HAP-1 (cell line): ENCODE measurements around the gene ACAD9.
"Not testable (repeated sequence)": the region's sequence is repeated elsewhere in the genome, so short reads cannot be mapped to it uniquely, and the experiment has no call there.

Experiments used
- DNase-seq, 2 experiments: peaks; one replicate each; pipeline ENCODE4 v3.0.0-alpha.2; 2016 to 2020; ENCODE audit warnings: low spot score in 2 of 2
- H3K27me3 ChIP-seq: fragments of 250-450 bp; sonication (Bioruptor Pico); 2 replicates; pipeline ENCODE4 v1.5.1; 2020; ENCODE audit warnings: low read depth, mild to moderate bottlenecking, moderate library complexity
- H3K36me3 ChIP-seq: fragments of 250-450 bp; sonication (Bioruptor Pico); replicated peaks from 2 replicates; pipeline ENCODE4 v1.5.1; 2020; ENCODE audit warnings: mild to moderate bottlenecking
- H3K4me1 ChIP-seq: fragments of 250-450 bp; sonication (Bioruptor Pico); 2 replicates; pipeline ENCODE4 v1.5.1; 2020; ENCODE audit warnings: mild to moderate bottlenecking
- H3K4me3 ChIP-seq: fragments of 250-450 bp; sonication (Bioruptor Pico); 2 replicates; pipeline ENCODE4 v1.5.1; 2020; ENCODE audit warnings: mild to moderate bottlenecking, moderate library complexity
- H3K9me3 ChIP-seq: fragments of 250-450 bp; sonication (Bioruptor Pico); 2 replicates; pipeline ENCODE4 v1.5.1; 2020; ENCODE audit warnings: mild to moderate bottlenecking, moderate library complexity
- in situ Hi-C: fragments of 300-500 bp; cut with MboI; formaldehyde crosslinking; loops from 3 replicates; pipeline ENCODE4 v1.14.3; 2020; ENCODE audit warnings: low sequenced_read_pairs, inconsistent platforms, mixed read lengths

ACAD9 gene

DNA sequence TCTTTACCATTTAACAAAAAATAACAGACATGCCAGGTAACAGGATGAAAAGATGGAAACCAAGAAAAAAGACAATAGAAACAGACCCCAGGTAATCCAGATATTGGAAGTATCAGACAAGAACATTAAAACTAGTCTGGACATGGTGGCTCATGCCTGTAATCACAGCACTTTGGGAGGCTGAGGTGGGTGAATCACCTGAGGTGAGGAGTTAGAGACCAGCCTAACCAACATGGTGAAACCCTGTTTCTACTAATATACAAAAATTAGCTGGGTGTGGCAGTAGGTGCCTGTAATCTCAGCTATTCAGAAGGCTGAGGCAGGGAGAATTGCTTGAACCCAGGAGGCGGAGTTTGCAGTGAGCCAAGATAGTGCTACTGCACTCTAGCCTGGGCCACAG, 40.6 kb downstream of the ACAD9 start:
- in situ Hi-C loops, result no loop called here
- Histone ChIP-seq H3K9me3 (no peaks in the 10 kb centered on the region), H3K4me3 (no peak overlapping the region), H3K36me3 (peaks cover 33% of the 10 kb centered on the region), H3K27me3 (no peaks in the 10 kb centered on the region), H3K4me1 (no peaks in the 10 kb centered on the region)
- DNase-seq, result no peak

GRCh38 chr3:128922804-128923459, 43.5 kb downstream of the ACAD9 start:
- Histone ChIP-seq H3K4me3 (no peak overlapping the region), H3K36me3 (peaks cover 8% of the 10 kb centered on the region), H3K4me1 (no peaks in the 10 kb centered on the region), H3K9me3 (no peaks in the 10 kb centered on the region), H3K27me3 (no peaks in the 10 kb centered on the region)
- in situ Hi-C loops, result no loop called here
- no peak for DNase-seq

DNA sequence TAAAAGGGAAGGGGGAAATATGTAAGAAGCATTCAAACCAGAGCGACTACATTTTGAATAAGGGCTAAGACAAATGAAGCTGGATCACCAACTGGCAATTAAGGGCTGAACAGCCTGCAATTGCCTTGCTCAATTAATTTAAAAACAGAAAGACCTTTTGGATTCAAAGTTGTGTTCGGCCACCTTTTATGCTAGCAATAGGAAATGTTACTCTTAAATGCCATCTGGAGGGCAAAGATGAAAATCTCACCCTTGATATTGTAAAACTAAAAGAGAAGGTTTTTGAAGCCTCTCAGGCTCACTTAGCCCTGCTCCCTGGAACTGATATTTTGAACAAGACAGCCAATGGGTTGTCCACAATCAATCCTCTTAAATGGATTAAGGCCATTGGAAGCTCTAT, 44.2 kb downstream of the ACAD9 start:
- in situ Hi-C loops, result no loop called here
- H3K9me3 ChIP-seq, result no peaks in the 10 kb centered on the region
- H3K4me3 ChIP-seq, result no peak overlapping the region
- H3K36me3 ChIP-seq, result peaks cover 1% of the 10 kb centered on the region
- no peaks in the 10 kb centered on the region for H3K27me3 ChIP-seq
- no peaks in the 10 kb centered on the region for H3K4me1 ChIP-seq
- no peak for DNase-seq

DNA sequence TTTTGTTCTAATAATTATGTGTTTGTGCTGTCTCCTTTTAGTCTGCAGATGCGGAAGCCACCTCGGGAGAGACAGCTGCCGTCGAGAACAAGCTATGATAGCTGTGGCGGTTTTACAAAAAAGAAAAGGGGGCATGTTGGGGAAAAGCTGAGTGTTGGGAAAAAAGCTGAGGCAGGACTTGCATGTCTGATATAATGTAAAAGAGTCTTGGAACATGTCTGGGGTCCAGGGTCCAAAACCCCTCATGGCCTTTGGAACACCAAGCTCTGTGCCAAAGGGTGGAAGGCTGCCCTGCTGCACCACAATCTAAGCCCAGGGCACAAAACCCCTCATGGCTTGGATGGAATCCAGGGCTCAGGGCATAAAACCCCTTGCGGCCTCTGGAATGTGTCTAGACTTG, 44.6 kb downstream of the ACAD9 start:
- H3K36me3 ChIP-seq, H3K27me3 ChIP-seq, H3K9me3 ChIP-seq, in situ Hi-C loops, H3K4me3 ChIP-seq, DNase-seq, H3K4me1 ChIP-seq: not testable (repeated sequence)

GRCh38 chr3:128929364-128929763, 49.9 kb downstream of the ACAD9 start:
- in situ Hi-C loops, result no loop called here
- H3K27me3 ChIP-seq, result no peaks in the 10 kb centered on the region; the same call in 1 of the 2 replicates
- H3K4me3 ChIP-seq, result no peak overlapping the region
- no peaks in the 10 kb centered on the region; the same call in 1 of the 2 replicates for H3K9me3 ChIP-seq
- H3K4me1 ChIP-seq, result no peaks in the 10 kb centered on the region
- DNase-seq, result no peak
- H3K36me3 ChIP-seq, result no peaks in the 10 kb centered on the region

GRCh38 chr3:128931046-128931445, 51.6 kb downstream of the ACAD9 start:
- in situ Hi-C loops, result no loop called here
- DNase-seq, result no peak

GRCh38 chr3:128932516-128933212, 53.2 kb downstream of the ACAD9 start:
- H3K4me1 ChIP-seq, result no peaks in the 10 kb centered on the region
- no peaks in the 10 kb centered on the region; the same call in 1 of the 2 replicates for H3K27me3 ChIP-seq
- DNase-seq, result no peak
- H3K4me3 ChIP-seq, result no peak overlapping the region
- H3K9me3 ChIP-seq, result no peaks in the 10 kb centered on the region; the same call in 1 of the 2 replicates
- in situ Hi-C loops, result no loop called here
- no peaks in the 10 kb centered on the region for H3K36me3 ChIP-seq

More at GRCh38 chr3:128931046-128931445, 51.6 kb downstream of the ACAD9 start:
- no peak overlapping the region for H3K4me3 ChIP-seq
- no peaks in the 10 kb centered on the region for H3K4me1 ChIP-seq
- no peaks in the 10 kb centered on the region; the same call in 1 of the 2 replicates for H3K27me3 ChIP-seq
- H3K36me3 ChIP-seq, result no peaks in the 10 kb centered on the region
- no peaks in the 10 kb centered on the region; the same call in 1 of the 2 replicates for H3K9me3 ChIP-seq

GRCh38 chr3:128933213-128933921, 53.9 kb downstream of the ACAD9 start:
- Histone ChIP-seq H3K36me3 (no peaks in the 10 kb centered on the region), H3K27me3 (no peaks in the 10 kb centered on the region; the same call in 1 of the 2 replicates), H3K9me3 (no peaks in the 10 kb centered on the region; the same call in 1 of the 2 replicates), H3K4me3 (no peak overlapping the region), H3K4me1 (no peaks in the 10 kb centered on the region)
- in situ Hi-C loops, result no loop called here
- DNase-seq, result no peak

DNA sequence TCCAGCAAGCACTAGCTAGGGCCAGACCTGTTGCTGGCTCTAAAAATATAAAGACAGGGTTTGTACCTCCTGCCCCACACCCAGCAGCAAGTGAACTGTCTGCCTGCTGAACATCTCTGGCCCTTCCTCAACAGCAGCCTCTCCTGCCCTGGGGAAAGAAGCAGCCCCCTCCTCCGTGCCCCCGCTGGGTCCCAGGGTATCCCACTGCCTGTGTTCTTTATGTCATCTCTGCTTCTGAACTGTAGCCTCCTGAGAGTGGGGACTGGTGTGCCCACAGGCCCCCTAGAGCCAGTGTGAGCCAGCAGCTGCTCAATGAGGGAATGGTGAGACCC, 54.5 kb downstream of the ACAD9 start:
- Histone ChIP-seq H3K4me1 (no peaks in the 10 kb centered on the region), H3K9me3 (no peaks in the 10 kb centered on the region; the same call in 1 of the 2 replicates), H3K4me3 (no peak overlapping the region), H3K27me3 (no peaks in the 10 kb centered on the region; the same call in 1 of the 2 replicates), H3K36me3 (no peaks in the 10 kb centered on the region)
- in situ Hi-C loops, result no loop called here
- no peak for DNase-seq

DNA sequence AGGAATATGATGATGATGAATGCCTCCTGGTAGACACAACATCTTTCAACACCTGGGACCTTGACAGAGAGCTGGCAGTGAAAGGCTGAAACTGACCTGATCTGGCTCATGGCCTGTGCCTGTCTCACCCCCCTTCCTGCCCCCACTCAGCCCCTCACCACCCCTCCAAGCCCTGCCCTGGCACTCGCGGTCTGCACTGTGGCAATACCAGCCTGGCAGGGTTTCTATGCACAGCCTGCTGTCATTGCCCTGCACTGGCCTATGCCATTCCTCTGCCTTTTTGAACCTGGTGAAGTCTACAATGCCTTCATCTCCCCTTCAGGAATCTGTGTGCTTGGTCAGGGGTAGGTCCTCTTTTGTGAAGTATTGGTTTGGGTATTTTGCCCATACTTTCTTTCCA, 56.5 kb downstream of the ACAD9 start:
- Histone ChIP-seq H3K9me3 (no peaks in the 10 kb centered on the region), H3K27me3 (no peaks in the 10 kb centered on the region; the same call in 1 of the 2 replicates), H3K36me3 (no peaks in the 10 kb centered on the region), H3K4me1 (no peaks in the 10 kb centered on the region), H3K4me3 (no peak overlapping the region)
- no peak for DNase-seq
- in situ Hi-C loops, result no loop called here

- no peak overlapping the region for H3K4me3 ChIP-seq
- no peaks in the 10 kb centered on the region for H3K9me3 ChIP-seq
- in situ Hi-C loops, result no loop called here
- no peak for DNase-seq
- H3K36me3 ChIP-seq, result no peaks in the 10 kb centered on the region
- H3K27me3 ChIP-seq, result no peaks in the 10 kb centered on the region; the same call in 1 of the 2 replicates
- H3K4me1 ChIP-seq, result no peaks in the 10 kb centered on the region
These were observed 56.9 kb downstream of the ACAD9 start for GRCh38 chr3:128936341-128936740.

DNA sequence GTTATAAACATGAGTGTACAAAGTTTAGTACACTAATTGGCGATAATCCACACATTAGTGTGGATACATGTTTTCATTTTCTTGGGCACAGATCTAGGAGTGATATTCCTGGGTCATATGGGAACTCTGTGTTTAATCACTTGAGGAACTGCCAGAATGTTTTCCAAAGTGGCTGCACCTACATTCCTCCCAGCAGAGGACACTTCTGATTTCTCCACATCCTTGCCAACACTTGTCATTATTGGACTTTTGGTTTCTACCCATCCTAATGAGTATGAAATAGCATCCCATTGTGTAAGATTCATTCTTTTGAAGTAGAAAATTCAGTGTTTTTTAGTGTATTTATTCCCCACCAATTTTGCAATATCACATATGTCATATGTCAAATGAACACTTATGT, 60.8 kb downstream of the ACAD9 start:
- in situ Hi-C loops, result no loop called here
- Histone ChIP-seq H3K4me1 (no peaks in the 10 kb centered on the region), H3K4me3 (no peak overlapping the region), H3K36me3 (no peaks in the 10 kb centered on the region), H3K9me3 (no peaks in the 10 kb centered on the region), H3K27me3 (no peaks in the 10 kb centered on the region)
- DNase-seq, result no peak

- no peaks in the 10 kb centered on the region for H3K4me1 ChIP-seq
- H3K27me3 ChIP-seq, result no peaks in the 10 kb centered on the region
- H3K4me3 ChIP-seq, result no peak overlapping the region
- in situ Hi-C loops, result no loop called here
- no peak for DNase-seq
- H3K36me3 ChIP-seq, result no peaks in the 10 kb centered on the region
- no peaks in the 10 kb centered on the region for H3K9me3 ChIP-seq
These were observed 62.9 kb downstream of the ACAD9 start for GRCh38 chr3:128942161-128942952.
